GM12878 (cell line): ENCODE data around the gene ARHGAP1. TPM values are rescaled to one million over a fixed set of nuclear protein-coding genes. Genes with fewer than 3 reads are reported as not detected.

Experiments used
- ATAC-seq: fragments of 200-7000 bp; cut with Tn5 transposase; 3 replicates; pipeline ENCODE4 v1.9.1; 2020; ENCODE audit warnings: mild to moderate bottlenecking, moderate library complexity
- BruUV-seq: library from RNA; stranded (reverse); fragments of 400-500 nt; replicated peaks from 2 replicates; lab custom pipeline; 2021; lab: Mats Ljungman, UMichigan
- CTCF ChIA-PET: fragments of 300-600 bp; sonication (Branson Sonifier 250); formaldehyde crosslinking; extraction: SDS; loops from one replicate; lab custom pipeline; 2021; ENCODE audit warnings: inconsistent platforms; lab: Yijun Ruan, JAX
- POLR2A ChIA-PET: fragments of 350-600 bp; formaldehyde crosslinking; extraction: SDS; loops from one replicate; lab custom pipeline; 2021; ENCODE audit warnings: inconsistent platforms; lab: Charles Lee
- RAD21 ChIA-PET: fragments of 300-600 bp; sonication (Branson Sonifier 250); formaldehyde crosslinking; loops from one replicate; lab custom pipeline; 2023; ENCODE audit warnings: antibody characterized with exemption; ENCODE audit not compliant: unreplicated experiment; lab: Charles Lee
- SMC1A ChIA-PET: fragments of 300-600 bp; sonication (Branson Sonifier 250); formaldehyde crosslinking; loops from one replicate; lab custom pipeline; 2023; ENCODE audit not compliant: unreplicated experiment, uncharacterized antibody; lab: Charles Lee
- DNase-seq: peaks from one replicate; pipeline ENCODE4 v3.0.0-alpha.2; 2011; ENCODE audit warnings: low read depth, low spot score
- FAIRE-seq: peaks from 3 replicates; lab custom pipeline; 2011; peaks lifted over from hg19 to GRCh38; lab: Jason Lieb, UNC
- H2AFZ ChIP-seq: 2 replicates; pipeline ENCODE4 v1.6.0; 2011; ENCODE audit warnings: low read depth, low read length, control low read depth; ENCODE audit not compliant: control insufficient read depth
- H3K27ac ChIP-seq: 2 replicates; pipeline ENCODE4 v1.5.1; 2011; ENCODE audit warnings: control low read depth; ENCODE audit not compliant: control insufficient read depth, insufficient read depth
- H3K27me3 ChIP-seq, 2 experiments: replicated peaks in 1 of 2; 2 replicates each; pipeline versions ENCODE4 v1.6.0 to v1.6.1; 2011; ENCODE audit warnings: low read length in 1 of 2; ENCODE audit not compliant: control insufficient read depth in 2 of 2, insufficient read depth in 2 of 2
- H3K36me3 ChIP-seq, 2 experiments: 2 replicates each; pipeline ENCODE4 v1.5.1; 2011; ENCODE audit warnings: low read length in 1 of 2; ENCODE audit not compliant: control insufficient read depth in 2 of 2, insufficient read depth in 2 of 2
- H3K4me1 ChIP-seq: 2 replicates; pipeline ENCODE4 v1.6.1; 2011; ENCODE audit warnings: mild to moderate bottlenecking, low read length, moderate library complexity, mixed read lengths; ENCODE audit not compliant: control insufficient read depth, insufficient read depth
- H3K4me2 ChIP-seq: 2 replicates; pipeline ENCODE4 v1.6.0; 2011; ENCODE audit warnings: control low read depth; ENCODE audit not compliant: control insufficient read depth, insufficient read depth
- H3K4me3 ChIP-seq: fragments of 200-600 bp; sonication (generic); 2 replicates; pipeline ENCODE4 v1.5.1; 2016
- H3K79me2 ChIP-seq: 2 replicates; pipeline ENCODE4 v1.6.0; 2011; ENCODE audit warnings: low read length; ENCODE audit not compliant: control insufficient read depth, insufficient read depth
- H3K9ac ChIP-seq: 2 replicates; pipeline ENCODE4 v1.8.0; 2011; ENCODE audit warnings: low read length, control low read depth, mixed read lengths; ENCODE audit not compliant: control insufficient read depth, insufficient read depth
- H3K9me3 ChIP-seq: replicated peaks from 3 replicates; pipeline ENCODE4 v1.5.1; 2011; ENCODE audit warnings: mild to moderate bottlenecking, low read length; ENCODE audit not compliant: control insufficient read depth, insufficient read depth
- H4K20me1 ChIP-seq: 2 replicates; pipeline ENCODE4 v1.6.0; 2011; ENCODE audit not compliant: control insufficient read depth, insufficient read depth
- E4F1 ChIP-seq: fragments of 450-650 bp; IDR thresholded peaks from 2 replicates; pipeline ENCODE4 v1.6.1; 2018; ENCODE audit warnings: borderline replicate concordance, mild to moderate bottlenecking; ENCODE audit not compliant: partially characterized antibody
- NFXL1 ChIP-seq: fragments of 450-650 bp; IDR thresholded peaks from 2 replicates; pipeline ENCODE4 v1.6.1; 2017; ENCODE audit warnings: antibody characterized with exemption, mild to moderate bottlenecking, borderline replicate concordance
- NRF1 ChIP-seq: conservative IDR thresholded peaks from 2 replicates; pipeline ENCODE4 v1.6.1; 2011; ENCODE audit warnings: mild to moderate bottlenecking, low read depth, low read length, improper control_type of control experiment
- PBX3 ChIP-seq: IDR thresholded peaks from 2 replicates; pipeline ENCODE4 v1.6.1; 2011; ENCODE audit warnings: mild to moderate bottlenecking, low read depth, low read length, moderate library complexity; ENCODE audit not compliant: insufficient replicate concordance
- POU2F2 ChIP-seq: IDR thresholded peaks from 3 replicates; pipeline ENCODE4 v1.6.1; 2011; ENCODE audit warnings: low read depth, mild to moderate bottlenecking, low read length, borderline replicate concordance
- SKIL ChIP-seq: fragments of 450-650 bp; IDR thresholded peaks from 2 replicates; pipeline ENCODE4 v1.6.1; 2017; ENCODE audit warnings: mild to moderate bottlenecking, low read depth, inconsistent platforms; ENCODE audit not compliant: poor library complexity, severe bottlenecking
- ZNF622 ChIP-seq: fragments of 450-650 bp; IDR thresholded peaks from 2 replicates; pipeline ENCODE4 v1.6.1; 2017; ENCODE audit warnings: mild to moderate bottlenecking, inconsistent platforms
- WGBS: methylation state at CpG from one replicate; pipeline ENCODE4 v1.1.6; 2016; ENCODE audit warnings: low lambda C conversion rate; ENCODE audit not compliant: insufficient replicate concordance, insufficient coverage; ENCODE audit errors: missing lambda C conversion rate; 5-methylcytosine and 5-hydroxymethylcytosine counted together
- in situ Hi-C: fragments of 300-500 bp; cut with MboI; formaldehyde crosslinking; loops from 9 replicates; pipeline ENCODE4 v1.14.3; 2018; ENCODE audit warnings: mixed read lengths
- intact Hi-C: fragments of 100-400 bp; cut with micrococcal nuclease; formaldehyde crosslinking; loops from one replicate; pipeline ENCODE4 v1.14.2; 2022; ENCODE audit not compliant: unreplicated experiment
- polyA plus RNA-seq, 11 experiments: library from polyadenylated mRNA; depleted of rRNA in 4 of 11; unstranded in 6 of 11; stranded (reverse) in 5 of 11; fragments of >200 nt; fragmentation: Nextera tagmentation in 4 of 11; fragmentation: Illumina TruSeq in 1 of 11; extraction: Ambion mirVana in 4 of 11; extraction: Trizol in 1 of 11; gene quantifications; 1 replicate in 1 of 11; 2 replicates in 10 of 11; pipeline versions ENCODE4 v1.2.1 to v1.2.3, GENCODE V29; 2011 to 2016; ENCODE audit warnings: inconsistent platforms in 2 of 11, missing spikeins in 2 of 11, low read depth in 1 of 11
- total RNA-seq, 4 experiments: library from RNA; depleted of rRNA in 3 of 4; stranded (reverse); fragments of >200 nt in 3 of 4; fragmentation: Illumina TruSeq in 1 of 4; extraction: Trizol in 1 of 4; gene quantifications; 2 replicates each; pipeline versions ENCODE4 v1.2.1 to v1.2.3, GENCODE V29; 2013 to 2021

ARHGAP1 gene
- total and polyA plus RNA-seq, 10 of the 15 experiments (the other 5 are each of a cell fraction or from before 2014, with no cell fraction given): 4.3 to 45.5 (median 23.2) TPM

GRCh38 chr11:46663277-46663940, 37.0 kb downstream of the ARHGAP1 start:
- intact Hi-C loops (no loop called here), in situ Hi-C loops (no loop called here)
- Histone ChIP-seq H3K9me3 (no peaks in the 10 kb centered on the region), H3K4me2 (no peak overlapping the region), H3K79me2 (no peaks in the 10 kb centered on the region), H3K9ac (no peak overlapping the region), H2AFZ (no peak overlapping the region), H4K20me1 (no peaks in the 10 kb centered on the region), H3K27ac (no peak overlapping the region), H3K4me1 (no peaks in the 10 kb centered on the region), H3K27me3 (no peaks in the 10 kb centered on the region), H3K36me3 (peaks cover 11 to 29% of the 10 kb centered on the region in 2 experiments), H3K4me3 (no peak overlapping the region)
- no peak for FAIRE-seq
- SMC1A ChIA-PET: interaction anchor here (0.6 to 1.0 kb wide), 2 partner anchors 13 to 21 kb away, joined by 3 read pairs; no protein-coding TSS in a partner anchor
- POLR2A ChIA-PET: interaction anchor here (0.6 kb wide), 1 partner anchor 462 kb away, joined by 4 read pairs; no protein-coding TSS in a partner anchor
- CTCF ChIA-PET: interaction anchor here (0.6 kb wide), 1 partner anchor 27 kb away, joined by 3 read pairs; no protein-coding TSS in a partner anchor
- no TSS peak for BruUV-seq
- TF ChIP-seq POU2F2 (no peak), NFXL1 (no peak), SKIL (no peak), PBX3 (no peak), ZNF622 (no peak), E4F1 (no peak), NRF1 (no peak)
- ATAC-seq: no peak
- RAD21 ChIA-PET: no interaction called here
- no peak for DNase-seq
- WGBS: 86% methylated on average over 4 of the region's 4 CpGs
